Activated gamma-delta T cell treated with anti-CD3 and anti-CD28 coated beads, Interleukin-2, amount 50 U/mL, for 16 hours (primary cell): Measurements from ENCODE around the gene OR10A6.

Experiments used
- DNase-seq: peaks from one replicate; pipeline ENCODE4 v3.0.0-alpha.2; 2020; ENCODE audit warnings: low read depth

OR10A6 gene, protein sequence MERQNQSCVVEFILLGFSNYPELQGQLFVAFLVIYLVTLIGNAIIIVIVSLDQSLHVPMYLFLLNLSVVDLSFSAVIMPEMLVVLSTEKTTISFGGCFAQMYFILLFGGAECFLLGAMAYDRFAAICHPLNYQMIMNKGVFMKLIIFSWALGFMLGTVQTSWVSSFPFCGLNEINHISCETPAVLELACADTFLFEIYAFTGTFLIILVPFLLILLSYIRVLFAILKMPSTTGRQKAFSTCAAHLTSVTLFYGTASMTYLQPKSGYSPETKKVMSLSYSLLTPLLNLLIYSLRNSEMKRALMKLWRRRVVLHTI

DNA sequence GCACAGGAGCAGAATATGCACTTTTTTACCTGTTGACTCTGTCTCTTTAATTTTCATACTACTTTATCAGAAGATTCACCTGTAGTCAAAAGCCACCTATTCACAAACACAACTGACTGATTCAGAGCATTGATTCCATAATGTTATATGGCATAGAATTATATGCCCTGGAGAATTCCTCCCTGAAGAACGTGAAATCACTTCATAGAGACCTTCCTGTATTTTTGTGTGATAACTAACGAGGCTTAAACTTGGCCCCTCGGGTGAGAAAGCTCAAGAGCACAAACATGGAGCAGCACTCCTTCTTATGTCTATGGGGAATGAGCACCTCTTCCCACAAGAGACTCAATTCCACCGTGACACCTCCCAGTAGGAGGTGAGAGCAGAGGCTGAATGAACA is at the start of gene OR10A6:
Gene OR10A6, minus strand, starts transcription at position 101 of the 400 bp plus-strand sequence. CDS start 2,606 bp downstream, outside the sequence.
- no peak for DNase-seq

DNA sequence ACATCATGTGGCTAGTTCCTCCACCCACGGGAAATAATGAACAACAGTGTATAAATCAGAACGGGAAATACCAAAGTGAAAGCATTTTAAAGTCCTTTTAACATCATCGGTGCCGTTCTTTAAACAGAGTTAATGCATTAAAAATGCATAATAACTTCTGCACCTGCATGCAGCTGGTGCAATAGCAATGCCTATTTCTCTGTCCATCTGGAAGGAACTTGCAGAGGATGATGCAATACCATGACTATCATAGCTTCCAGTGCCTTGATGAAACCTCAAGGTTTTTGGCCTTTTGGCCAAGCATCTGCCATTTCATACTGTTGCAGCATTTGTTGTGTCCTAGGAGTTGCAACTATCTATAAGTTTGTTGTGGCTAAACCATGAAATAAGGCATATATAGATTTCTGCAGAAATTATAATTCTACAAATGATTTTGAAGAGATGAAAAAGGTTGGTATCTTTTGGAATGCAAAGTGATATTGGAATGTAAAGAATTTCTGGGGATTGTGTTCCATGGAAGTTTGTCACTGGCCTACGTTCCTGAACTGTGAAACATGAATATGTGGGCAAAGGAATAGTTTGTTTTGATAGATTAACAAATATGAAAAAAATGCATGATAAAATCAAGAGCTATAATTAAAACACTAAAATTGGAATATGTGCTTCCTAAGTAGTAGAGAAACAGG is 46.3 kb upstream of the OR10A6 start:
- no peak for DNase-seq

DNA sequence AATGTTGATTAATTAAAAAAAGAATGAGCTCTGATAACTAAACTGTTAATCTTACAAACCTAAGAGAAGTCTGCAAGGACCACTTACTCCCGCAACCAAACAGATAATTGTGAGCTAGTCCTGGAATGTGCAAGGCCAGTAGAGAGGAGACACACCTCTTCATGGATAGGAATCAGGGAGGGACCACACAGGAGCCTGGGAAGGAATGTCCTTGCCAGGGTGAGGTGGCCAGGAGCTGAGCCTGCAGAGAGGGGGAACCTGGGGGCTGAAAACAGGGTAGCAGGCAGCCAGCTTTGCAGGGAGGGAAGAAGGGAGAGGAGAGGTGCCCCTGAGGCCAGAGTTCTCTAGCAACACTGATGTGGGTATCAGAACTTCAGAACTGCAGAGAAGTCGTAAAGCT is 43.6 kb upstream of the OR10A6 start:
- DNase-seq, result no peak

DNA sequence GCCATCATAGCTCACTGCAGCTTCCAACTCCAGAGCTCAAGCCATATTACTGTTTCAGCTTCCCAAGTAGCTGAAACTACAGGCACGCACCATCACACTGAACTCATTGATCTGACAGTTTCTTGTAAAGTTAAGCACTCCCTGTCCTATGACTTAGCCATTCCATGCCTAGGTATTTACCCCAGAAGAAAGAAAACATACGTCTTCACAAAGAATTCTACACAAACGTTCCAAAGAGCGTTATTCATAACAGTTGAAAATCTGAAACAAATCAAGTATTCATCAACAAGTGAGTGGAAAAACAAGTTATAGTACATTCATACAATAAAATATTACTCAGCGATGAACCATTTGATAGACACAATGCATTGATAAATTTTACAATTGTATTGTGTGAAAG is 41.9 kb upstream of the OR10A6 start:
- DNase-seq, result no peak

DNA sequence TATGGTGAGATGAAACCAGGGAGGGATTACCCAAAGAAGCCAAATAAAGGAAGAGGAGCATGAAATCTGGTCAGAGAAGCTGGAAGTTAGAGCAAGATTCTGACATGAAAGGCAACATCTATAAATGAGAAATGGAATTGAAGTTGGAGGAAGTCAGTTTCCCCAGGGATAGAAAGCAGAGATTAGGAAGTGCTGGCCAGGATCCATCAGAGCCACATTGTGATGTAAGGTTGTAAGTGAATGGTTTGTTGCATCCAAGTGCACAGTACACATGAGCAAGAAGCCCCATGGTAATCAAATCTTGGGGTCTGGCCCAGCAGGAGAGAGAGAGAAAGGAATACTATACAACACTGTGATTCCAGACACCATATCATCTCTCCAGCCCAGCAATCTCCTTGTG is 40.8 kb upstream of the OR10A6 start:
- DNase-seq, result no peak

DNA sequence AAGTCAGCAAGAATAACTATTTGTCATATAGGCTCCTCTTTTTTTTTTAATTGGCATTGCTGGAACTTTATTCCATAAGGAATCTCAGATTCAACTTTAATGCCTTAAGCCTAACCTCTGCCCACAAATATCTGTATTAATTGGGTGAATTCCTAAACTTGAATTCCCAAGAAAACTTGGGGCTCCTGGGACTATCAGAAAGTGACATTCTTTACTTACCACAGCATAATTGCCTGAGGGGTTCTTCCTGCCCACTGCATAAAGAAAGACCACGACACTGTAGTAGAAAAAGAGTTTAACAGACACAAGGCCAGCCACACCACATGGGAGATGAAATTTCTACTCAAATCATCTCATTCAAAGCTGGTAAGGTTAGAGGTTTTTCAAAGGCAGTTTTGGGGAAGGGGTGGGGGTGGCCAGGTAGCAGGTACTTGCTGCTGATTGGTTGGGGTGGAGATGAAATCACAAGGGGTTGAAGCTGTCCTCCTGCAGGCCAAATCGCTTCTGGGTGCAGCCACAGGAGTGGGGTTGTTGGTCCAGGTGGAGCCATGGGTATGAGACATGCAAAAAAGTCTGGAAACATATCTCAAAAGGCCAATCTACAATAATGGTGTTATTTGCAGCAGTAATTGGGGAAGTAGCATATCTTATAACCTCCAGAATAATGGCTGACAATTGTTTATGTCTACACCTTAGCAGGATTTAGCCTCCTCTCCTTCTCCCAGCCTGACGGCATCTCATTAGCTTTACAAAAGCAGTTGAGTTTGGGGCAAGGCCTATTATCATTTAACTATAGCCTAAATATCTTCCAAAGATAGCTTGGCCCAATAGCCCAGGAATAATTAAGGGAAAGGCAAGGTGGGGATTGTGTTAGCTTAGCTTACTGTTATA is 38.9 kb upstream of the OR10A6 start:
- DNase-seq, result no peak

DNA sequence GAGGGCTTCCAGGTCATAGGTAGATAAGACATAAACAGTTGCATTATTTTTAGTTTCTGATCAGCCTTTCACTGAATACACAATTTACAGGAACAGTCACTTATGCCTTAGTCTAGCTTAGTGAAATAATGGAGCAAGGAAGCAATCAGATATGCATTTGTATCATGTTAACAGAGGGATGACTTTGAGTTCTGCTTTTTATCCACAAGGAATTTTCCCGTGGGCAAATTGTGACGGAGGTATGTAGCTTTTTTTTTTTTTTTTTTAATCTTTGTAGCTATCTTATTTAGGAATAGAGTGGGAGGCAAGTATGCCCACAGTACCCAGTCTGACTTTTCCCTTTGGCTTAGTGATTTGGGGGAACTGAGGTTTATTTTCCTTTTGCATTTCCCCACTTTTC is 37.6 kb upstream of the OR10A6 start:
- no peak for DNase-seq

DNA sequence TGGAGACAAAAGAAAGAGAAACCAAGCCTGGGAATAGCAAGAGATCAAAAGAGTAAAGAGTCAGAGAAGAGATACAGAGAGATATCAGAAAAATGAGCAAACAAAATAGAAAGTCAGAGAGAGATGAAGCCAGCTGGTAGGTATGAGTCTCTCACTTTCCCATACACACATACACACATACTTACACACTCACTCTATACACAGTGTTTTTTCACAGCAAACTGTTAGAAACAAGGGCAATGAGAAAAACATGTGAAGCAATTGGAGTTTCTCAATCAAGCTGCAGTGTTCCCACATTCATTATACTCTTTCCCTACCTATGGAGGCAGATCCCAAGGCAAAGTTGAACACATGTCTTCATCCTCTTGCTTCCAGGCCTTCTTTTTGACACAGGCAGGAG is 36.8 kb upstream of the OR10A6 start:
- no peak for DNase-seq

DNA sequence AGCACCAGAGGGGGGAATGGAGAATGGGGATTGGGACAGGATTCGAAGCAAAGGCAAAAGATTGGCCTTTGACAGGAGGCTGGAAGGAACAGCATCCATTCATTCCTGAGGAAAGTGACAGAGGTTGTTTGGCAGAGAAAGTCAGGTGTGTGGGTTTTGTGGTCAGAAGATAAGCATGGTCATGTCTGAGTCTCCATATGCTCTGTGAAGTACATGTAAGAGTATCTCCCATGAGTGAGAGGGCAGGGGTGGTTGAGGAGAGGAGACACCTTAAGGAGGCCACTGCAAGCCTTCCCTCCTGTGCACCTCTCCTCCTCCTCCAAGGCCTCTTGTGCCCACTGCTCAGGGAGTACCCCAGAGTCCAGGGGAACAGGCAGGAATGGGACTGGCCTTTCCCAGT is 36.0 kb upstream of the OR10A6 start:
- no peak for DNase-seq

DNA sequence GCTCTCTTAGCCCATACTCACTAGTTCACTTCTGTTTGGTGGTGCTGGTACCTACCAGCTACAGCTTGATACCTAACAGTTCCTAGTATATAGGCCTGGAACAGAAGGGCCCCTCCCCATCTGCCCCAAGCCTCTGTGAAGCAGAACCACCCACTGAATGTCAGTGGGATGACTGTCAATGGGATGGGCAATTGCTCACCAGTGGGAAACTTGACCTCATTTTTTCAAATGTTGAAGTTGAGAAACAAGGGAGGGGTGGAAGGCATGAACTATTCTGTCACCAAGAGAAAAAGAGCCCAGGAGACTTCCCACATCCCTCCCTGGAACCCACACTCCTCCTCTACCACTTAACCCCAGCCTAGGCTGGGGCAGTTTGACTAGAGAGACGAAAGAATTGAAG is 34.3 kb upstream of the OR10A6 start, which contains the start of gene NLRP10:
Gene NLRP10, minus strand, starts transcription at position 62 of the 400 bp plus-strand sequence. CDS start 1,952 bp downstream, outside the sequence.
- no peak for DNase-seq

DNA sequence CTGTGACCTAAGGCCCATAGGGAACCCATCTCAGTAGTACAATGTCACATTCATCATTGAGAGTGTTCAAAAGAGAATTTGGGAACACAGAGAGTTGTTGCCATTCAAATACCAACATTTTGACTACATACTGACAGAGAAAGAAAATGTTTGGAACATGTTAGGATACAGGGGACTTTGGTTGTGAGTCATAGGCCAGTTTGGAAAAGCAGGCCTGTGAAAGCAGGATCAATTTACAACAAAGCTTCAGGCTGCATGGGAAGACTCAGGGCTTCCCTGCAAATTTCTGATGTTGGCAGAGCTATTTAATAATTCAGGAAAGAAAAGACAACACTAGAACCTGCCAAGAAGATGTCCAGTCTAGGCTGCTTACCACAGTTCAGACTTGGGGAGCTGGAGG is 33.8 kb upstream of the OR10A6 start:
- no peak for DNase-seq

DNA sequence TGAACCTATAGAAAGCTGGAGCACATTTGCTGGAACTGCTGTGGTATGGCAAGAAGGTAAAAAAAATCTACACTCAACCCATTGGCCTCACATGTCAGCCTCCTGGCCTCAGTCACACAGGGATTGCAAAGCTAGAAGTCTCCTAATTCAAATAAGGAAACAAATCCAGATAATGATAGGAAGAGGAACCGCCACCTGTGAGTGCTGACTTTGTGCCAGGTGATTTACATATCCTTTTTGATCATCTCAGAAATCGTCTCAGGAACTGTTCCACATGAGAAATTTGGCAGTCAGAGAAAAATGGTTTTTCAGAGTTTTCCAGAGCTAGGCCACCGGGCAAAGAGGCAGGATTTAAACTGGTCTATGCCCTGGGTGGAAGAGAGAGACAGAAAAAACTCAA is 33.2 kb upstream of the OR10A6 start:
- DNase-seq, result no peak

DNA sequence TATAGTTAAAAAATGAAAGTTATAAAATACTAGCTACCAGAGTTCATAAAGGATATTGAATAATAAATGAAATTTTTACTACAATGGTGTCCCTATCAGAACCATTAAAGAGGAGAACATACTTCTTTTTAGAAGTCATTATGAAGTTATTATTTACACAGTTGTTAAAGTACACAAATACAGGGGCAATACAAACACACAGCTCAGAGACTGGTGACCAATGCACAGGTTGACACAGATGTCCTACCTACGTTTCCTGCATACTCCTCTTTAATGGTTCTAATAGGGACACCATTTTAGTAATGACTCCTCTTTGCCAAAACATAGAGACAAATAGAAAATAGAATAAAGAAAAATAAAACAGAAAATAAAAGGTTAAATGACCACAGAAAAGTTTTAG is 24.1 kb upstream of the OR10A6 start:
- DNase-seq, result no peak

DNA sequence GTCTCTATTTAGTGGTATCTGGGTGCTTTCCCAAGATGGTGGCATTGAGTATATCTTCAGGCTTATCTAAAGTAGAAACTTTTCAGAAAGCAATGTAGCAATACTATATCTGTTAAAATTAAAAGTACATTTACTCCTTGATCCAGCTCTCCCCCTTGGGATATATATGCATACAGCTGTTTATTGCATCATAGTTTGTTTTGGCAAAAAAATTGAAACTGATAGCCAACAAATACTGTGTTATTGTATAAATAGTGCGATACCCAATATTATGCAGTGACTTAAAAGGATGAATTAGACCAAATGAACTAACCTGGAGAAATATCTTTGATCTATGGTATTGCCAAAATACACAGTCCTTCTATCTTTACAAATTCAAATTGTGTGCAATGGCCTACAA is 18.9 kb upstream of the OR10A6 start:
- DNase-seq, result no peak

DNA sequence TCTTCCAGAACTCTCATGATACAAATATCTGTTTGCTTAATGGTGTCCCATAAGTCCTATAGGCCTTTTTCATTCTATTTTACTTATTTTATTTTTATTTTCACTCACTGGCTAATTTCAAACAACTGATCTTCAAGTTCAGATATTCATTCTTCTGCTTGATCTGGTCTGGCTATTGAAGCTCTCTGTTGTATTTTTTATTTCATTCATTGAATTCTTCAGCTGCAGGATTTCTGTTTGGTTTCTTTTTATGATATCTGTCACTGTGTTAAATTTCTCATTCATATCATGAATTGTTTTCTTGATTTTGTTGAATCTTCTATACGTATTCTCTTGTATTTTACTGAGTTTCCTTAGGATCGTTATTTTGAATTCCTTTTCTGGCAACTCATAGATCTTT is 13.1 kb upstream of the OR10A6 start:
- DNase-seq, result no peak

DNA sequence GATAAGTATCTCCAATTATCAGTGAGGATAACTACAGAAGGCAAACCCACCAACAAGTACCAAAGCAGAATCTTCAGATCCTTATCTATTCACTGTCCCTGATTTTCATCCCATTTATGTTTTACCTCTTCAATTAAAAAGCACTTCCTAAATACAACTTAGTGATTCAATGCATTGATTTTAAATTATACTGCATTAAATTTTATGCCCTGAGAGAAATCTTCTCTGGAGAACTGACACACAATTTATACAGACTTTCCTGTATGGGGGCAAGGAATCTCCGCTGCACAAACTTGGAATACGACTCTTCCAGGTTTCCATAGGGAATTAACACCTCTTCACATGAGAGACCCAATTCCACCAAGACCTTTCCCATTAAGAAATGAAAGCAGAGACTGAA is 10.5 kb upstream of the OR10A6 start, which contains the start of gene OR10A3:
Gene OR10A3, minus strand, starts transcription at position 101 of the 400 bp plus-strand sequence. CDS start 2,188 bp downstream, outside the sequence.
- DNase-seq, result no peak

DNA sequence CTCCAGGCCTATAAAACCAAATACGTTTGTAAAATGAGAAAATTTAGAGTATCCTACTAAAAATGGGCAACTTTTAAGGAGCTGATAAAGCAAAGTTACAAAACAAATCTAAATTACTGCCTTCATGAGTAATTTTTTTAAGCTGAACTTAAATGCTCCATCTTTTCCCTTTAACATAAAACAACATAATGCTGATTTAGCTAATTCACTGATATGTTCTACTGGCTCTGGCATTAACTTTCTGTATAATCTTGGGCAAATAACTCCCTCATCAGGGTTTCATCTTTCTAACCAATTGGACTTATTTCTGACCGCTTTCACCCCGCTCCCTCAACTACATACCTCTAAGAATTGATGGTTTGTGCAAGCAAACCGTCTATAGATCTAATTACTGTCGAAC is 10.1 kb upstream of the OR10A6 start:
- DNase-seq, result no peak

DNA sequence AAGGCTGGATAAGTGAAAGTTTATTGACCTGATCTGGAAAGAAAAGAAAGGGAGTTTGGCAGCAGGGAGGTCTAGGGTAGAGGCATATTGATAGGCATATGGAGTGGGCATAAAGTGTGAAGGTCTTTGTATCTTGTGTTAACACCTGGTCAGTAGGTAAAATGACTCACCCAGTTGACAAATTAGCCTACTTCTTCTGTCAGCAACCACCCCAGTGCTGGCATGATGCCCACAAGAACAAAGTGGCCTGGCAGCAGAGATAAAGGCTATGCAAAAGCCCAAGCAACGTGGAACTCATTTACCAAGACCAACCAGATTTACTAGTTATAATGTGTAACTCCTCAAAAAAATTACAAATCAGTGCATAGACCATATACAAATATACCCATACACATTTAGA is 5.5 kb upstream of the OR10A6 start:
- no peak for DNase-seq

DNA sequence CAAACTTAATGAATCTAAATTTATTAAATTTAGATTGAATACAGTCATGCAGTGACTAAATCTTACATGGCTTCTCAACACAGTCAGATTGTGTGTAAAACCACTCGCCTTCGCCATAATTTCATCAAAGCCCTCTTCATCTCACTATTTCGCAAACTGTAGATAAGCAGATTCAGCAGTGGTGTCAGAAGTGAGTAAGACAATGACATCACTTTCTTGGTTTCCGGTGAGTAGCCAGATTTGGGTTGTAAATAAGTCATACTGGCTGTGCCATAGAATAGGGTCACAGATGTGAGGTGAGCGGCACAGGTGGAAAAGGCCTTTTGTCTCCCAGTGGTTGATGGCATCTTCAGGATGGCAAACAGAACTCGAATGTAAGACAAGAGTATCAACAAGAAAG is 3.4 kb downstream of the OR10A6 start:
- DNase-seq, result no peak

DNA sequence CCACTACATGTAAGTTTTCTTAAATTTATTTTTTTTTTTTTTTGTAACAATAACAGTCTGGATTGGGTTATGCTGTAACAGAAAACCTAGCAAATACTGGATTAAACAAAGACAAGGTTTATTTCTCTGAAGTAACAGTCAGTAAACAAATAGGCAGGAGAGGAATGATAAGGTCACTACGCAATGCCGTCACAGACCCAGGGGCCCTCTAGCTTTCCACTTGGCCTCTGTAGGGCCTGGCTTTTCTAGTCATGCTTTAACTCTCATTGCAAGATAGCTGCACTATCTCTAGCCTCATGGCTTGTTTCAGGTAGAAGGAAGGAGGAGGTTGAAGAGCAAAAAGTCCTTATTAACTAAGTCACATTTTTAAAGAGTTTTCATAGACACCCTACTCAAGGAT is 6.5 kb downstream of the OR10A6 start:
- no peak for DNase-seq

DNA sequence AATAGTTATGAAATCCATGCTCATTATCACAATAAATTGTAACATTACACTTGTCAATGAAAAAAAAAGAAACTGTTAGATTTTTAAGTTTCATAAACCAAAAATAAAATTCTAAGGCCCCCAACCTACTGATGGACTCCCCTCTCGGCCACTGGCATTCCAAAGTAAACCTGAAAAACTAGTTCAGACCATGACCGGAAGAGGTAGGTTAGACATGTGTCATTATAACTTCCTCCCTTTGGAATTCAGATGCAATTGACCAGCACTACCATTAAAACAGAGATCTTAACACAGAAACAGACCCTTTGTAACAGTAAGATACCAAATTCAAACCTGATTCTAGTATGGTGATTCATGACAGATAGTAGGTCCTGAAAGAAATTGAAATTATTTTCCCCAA is 12.9 kb downstream of the OR10A6 start:
- DNase-seq, result no peak

DNA sequence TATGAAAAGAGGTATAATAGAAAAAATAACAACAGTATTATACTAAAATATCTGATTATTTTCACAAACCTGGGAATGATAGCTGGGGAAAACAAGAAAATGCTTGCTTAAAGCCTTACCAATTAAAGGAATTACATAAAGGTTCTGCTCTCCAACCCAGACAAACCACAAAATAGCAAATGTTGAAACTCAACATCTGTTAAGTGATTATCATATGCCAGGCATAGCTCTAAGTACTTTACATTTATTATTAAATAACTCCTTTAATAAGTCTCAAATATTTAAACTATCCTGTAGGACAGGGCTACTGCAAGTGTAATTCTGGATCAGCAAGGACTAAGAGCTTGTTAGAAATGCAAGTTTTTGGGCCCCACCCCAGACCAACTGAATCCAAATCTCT is 20.1 kb downstream of the OR10A6 start:
- no peak for DNase-seq
